NCI-H2107 (cell line): ENCODE measurements around the gene LZTR1.
"Not testable (repeated sequence)": the region's sequence is repeated elsewhere in the genome, so short reads cannot be mapped to it uniquely, and the experiment has no call there.

Experiments used
- DNase-seq: peaks from one replicate; lab custom pipeline; 2025; lab: John Stamatoyannopoulos, UW

Gene LZTR1

DNA sequence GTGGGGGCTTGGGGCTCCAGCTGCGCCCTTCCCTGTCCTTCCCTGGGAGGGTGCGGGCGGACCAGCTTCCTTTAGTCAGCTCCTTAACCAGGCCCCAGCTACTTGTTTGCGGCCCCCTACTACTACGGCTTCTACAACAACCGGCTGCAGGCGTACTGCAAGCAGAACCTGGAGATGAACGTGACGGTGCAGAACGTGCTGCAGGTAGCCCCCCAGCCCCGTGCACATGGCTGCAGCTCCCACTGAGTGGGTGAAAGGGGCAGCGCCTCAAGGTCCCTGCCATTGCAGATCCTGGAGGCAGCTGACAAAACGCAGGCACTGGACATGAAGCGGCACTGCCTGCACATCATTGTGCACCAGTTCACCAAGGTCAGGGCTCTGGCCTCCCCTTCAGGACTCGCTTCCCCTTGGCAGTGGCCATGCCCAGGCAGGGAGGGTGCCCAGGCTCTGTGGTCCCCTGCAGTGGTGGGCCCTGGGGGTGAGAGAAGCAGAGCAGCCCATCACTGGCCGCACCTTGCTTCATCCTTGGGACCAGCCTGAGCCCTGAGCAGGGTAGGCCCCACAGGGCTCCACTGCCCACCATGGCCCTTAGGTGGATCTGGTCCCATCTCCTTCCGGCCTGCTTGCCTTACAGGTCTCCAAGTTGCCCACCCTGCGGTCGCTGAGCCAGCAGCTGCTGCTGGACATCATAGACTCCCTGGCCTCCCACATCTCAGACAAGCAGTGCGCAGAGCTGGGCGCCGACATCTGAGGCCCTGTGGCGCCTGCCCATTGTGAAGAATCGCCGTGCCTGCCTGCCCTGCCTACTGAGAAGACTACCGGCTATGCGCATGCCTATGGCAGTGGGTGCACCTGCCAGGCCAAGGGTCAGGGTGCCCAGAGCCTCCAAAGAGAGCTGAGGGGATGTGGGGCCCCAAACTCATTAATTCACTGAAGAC lies 14.8 kb downstream of the LZTR1 start:
- DNase-seq = no peak

DNA sequence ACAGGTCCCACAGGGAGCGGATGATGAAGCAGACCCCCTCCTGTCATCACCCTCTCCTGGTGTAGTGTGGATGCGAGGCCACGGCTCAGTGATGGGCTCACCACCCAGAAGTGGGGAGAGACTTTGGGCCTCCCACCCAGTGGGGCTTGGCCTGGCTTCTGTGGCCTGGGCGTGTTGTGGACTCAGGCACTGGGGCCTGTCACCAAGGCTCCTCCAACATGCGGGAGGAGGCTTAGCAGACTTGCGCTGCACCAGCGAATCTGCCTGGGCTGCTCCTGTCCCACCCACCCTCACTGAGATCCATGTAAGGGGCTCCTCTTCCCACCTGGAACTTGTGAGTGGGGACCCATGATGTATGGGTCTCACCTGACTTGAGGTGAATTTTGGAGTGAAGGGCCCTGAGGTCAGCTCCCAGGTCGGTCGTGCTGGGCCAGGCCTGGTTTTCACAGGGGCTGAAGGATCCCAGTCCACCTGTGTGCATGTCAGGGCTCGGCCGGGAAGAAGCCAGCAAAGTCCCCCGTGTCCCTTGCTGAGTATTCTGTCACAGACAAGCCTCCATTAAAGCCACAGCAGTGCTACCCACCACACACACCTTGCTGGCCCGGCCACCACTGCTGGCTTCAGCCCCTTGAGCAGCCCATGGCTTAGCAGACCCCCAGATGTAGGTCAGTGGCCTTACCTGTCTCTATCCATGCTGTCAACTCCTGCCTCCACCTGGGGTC lies 15.6 kb downstream of the LZTR1 start:
- DNase-seq = no peak

DNA sequence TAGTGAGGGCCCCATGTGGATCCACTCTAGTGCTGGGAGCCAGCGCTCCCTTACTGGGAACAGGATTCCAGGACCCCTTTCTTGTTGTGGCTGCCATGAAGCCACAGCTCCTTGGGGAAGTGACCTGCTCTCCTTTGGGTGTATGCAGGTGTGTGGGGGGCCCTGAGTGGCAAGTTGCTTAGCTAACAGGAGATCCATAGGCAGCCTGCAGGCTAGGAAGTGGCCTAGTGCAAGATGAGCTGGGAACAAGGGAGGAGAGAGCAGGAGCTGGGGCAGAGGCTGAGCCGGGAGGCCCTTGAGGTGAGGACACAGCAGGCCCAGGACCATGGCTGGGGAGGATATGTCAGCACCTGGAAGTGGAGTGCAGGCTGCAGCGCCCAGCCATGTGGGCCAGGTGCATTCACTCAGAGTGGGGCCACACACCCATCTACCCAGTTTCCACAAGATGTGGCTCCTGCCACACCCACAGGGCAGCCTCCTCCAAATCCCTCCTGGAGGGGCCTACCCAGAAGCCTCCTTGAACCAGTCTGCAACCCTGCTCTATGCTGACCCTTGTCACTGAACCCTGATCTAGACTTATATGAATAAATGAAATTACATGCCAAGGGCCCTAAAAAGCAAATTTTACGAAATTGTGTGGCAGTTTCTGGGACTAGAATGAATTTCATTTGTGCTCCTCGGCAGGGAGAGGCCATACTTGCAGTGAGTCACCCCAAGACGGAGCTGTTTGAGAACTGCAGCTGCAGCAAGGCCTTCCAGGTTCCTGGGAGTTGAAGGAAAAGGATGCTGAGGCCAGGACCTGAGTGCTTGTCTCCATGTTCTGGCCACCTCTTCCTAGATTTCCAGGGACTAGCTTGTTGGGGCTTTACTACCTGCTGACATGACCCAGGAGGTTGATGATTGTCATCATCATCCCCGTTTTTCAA lies 16.6 kb downstream of the LZTR1 start:
- DNase-seq = no peak

DNA sequence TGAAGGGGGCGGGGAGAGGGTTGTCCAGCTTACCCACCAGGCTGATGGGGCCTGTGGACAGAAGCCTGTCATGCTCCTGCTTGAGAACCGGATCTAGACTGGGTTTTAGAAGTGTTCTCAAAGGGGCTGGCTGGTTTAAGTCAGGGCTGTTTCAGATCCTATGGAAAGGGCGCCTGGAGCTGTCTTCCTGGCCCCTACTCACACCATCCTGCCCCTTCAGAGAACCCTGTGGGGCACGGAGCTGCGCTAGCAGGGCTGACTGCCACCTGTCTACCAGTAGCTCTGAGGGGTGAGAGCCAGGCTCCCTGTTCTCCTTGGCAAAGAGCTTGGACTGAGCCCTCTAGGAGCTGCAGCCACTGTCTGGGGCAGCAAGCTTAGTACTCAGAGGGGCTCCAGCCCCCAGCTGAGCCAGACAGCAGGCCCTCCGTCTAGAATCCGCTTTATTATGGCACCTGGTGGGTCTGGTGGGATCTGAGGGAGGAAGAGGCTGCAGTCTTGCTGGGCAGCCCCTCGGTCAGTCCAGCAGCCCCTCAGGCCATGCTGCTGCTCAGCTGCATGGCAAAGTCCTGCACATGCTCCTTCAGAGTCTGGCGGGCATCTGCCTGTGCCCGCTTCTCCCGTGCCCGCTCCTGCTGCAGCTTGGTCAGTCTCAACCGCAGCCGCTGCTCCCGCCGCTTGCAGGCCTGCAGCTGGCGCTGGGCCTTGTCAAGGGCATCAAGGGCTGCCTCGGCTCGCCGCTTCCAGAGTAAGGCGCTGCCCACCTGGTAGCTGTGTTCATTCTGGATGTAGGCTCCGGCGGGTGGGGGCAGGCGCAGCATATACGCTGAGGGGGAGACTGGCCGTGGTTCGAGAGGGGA lies 17.5 kb downstream of the LZTR1 start:
- DNase-seq = no peak

DNA sequence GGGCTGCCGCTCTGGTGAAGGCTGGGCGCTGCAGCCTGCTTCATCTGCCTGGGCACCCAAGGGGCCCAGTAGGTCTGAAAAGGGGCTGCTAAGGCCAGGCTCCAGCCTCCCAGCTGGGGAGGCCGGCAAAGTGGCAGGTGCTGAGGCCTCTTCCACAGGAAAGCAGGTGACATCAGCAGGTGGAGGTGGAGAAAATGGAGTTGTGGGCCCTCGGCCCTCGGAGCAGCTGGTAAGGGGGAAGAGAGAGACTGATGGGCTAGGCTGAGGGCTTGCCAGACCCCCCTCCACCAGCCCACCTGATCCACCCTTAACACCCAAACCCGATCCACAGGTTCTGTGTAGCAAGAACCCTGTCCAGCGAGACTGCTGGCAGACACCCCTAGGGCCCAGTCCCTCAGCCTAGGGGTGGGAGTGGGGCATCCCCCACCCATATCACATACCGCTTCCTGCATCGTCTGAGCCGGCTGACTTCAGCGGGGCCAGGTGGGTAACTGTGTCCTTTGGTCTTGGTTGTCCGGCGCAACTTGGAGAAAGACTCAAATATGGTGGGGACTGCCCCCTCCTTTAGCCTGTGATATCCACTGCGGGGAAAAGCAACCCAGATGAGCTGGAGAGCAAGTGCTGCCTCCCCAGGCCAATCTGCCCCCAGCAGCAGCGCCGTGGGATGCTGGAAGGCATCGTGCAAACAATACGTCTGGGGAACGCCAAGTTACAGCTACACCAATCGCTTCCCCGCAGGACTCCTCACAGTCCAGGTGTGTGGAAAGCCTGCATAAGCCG lies 18.3 kb downstream of the LZTR1 start:
- DNase-seq = peak; percentile 23

DNA sequence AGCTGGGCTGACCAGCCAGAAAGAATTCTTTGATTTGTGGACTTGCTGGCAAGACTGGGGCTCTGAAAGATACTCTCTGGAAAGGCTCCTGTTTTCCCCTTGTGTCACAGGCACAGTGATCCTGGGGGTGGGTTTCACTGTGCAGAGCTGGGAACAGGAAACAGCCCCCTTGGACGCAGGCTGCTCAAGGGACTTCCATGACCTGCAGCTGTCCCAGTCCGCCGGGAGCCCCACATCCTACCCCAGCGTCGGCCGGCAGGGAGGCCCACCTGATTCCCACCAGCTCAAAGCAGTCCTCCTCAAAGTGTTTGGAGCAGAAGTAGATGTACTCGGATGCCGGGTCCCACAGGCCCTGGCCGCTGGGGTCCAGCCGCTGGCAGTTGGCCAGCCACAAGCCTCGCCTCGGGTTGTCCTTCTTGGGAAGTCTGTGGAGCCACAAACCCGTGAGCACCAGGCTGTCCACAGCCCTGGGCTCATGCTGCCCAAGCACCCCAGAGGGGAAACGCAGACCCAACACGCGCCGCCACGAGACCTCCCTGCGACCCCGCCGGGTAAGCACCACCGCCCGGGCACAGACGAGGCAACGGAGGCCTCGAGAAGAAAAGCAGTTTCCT lies 19.0 kb downstream of the LZTR1 start:
- DNase-seq = no peak

DNA sequence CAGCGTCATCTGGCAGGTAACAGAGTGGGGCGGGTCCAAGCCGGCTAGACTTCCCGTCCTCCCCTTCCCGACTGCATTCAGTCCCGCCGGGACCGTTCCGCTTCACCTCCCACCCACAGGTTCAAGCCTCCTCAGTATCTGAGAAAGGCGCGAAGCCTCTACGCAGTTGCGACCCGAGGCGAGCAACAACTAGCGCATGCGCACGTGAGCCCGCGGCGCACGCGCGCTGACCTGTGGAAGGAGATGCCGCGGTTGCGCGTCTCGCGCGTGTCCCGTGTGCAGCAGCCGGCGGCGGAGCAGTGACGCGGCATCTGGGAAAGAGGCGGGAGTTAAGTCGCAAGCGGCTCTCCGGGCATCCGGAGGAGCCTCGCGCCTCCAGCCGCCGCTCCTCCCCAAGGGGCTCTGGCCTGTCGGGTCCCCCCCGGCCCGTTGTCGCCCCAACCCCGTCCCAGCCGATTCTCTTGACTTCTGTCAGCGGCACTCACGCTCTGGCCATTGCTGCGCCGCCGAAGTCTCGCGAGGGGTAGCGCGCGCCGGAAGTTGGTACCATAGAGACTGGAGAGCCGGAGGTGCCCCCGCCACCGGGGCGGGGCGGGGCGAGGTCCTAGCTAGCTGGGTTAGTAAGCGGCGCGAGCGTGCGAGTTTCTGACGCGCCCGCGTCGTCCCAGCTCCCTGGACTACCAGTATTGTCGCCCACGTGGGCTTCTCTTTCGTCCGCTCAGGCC lies 19.7 kb downstream of the LZTR1 start, which contains the start of gene THAP7:
TSS of gene THAP7 (minus strand) at position 518 of the 725 bp plus-strand sequence. CDS start at position 311, 207 bp downstream.
- peak; percentile 71 for DNase-seq

DNA sequence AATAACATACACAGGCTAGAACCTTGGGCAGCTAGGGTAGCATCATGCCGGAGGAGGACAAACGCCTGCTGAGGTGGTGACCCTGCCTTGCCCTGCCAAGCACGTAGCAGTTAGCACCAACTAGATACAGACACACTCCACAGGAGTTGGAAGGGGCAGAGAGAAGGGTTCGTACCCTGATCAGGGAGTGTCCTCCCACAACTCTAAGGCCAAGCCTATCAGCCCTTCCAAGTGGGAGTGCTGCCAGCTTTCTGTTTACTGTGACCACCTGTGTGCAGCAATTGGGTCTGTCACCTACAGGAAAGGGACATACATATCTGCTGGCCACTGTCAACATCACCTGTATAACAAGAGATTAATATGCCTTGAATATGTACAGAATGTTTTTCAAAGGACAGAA lies 21.7 kb downstream of the LZTR1 start:
- DNase-seq = no peak

DNA sequence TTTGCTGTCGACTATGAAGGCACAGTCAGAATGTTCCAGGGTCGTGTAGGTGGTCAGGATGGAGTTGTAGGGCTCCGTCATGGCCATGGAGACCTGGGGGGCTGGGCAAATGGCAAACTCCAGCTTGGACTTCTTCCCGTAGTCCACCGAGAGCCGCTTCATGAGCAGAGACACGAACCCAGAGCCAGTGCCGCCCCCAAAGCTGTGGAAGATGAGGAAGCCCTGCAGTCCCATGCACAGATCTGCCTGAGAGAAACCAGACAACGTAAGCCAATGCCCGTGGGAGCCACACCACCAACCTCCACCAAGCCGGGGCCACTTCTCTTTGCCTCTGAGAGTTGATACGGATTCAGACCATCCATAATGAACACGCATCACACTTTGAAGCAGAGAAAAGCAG lies 27.1 kb downstream of the LZTR1 start:
- DNase-seq = not testable (repeated sequence)

DNA sequence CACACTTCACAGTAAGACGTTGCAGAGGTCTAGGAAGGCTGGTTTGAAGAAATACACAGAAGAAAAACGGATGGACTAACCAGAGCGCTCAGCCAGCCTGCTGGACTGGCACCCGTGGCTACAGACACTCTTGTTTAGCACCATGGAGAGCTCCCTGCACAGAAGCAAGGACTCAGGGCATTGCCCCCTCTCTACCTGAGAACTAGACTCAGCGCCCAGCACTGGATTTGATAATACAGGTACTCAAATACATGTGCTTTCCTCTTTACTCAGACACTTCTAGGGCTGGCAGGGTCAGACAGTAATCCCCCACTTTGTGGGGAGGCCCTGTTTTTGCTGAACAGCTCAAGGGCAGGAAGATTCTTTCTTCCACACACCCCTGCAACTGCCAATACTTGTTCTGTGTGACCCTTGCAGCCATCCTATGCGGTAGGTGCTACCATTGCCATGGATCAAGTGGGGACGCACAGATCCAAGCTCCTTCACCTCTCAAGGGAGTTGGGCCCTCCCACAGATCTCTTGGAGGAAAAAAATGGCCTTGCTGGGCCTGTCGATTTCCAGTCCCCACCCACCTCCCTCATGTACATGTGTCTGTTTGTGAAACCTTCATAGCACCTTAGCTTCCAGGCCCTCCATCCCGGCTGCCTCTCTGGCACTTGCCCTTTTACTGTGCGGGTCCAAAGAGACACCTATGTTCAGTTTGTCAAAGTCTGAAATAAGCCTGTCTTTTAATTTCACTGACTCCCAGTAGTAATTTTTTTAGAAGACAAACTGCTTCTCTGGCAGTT lies 27.7 kb downstream of the LZTR1 start:
- no peak for DNase-seq

DNA sequence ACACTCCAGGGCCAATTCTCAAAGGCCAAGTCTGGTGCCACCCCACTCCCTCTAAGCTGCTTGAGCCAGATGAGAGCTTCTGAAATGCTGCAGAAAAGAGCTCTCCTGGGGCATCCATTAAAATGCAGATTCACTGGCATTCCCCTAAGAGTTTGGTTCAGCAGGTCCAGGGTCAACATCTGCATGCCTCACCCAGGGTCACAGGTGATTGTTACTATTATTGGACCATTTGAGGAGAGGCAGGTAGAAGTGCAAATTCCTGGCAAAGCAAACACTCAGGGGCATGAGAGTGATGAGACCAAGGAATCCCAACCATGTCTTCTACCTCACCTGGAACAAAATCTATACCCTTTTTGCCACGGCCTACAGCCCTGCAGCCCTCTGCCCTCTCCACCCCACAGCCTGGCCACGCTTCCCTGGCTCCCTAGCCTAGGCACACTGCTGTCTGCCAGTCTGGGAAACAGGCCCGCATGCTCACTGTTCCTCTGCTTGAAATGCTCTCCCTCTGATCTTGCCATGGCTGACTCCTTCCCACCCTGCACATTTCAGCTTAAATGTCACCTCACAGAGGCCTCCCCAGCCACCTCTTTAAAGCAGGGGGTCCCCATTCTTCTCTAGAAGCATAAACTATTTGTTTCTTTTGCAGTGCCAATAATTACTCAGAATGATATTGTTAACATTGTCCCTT lies 28.5 kb downstream of the LZTR1 start:
- DNase-seq = no peak

DNA sequence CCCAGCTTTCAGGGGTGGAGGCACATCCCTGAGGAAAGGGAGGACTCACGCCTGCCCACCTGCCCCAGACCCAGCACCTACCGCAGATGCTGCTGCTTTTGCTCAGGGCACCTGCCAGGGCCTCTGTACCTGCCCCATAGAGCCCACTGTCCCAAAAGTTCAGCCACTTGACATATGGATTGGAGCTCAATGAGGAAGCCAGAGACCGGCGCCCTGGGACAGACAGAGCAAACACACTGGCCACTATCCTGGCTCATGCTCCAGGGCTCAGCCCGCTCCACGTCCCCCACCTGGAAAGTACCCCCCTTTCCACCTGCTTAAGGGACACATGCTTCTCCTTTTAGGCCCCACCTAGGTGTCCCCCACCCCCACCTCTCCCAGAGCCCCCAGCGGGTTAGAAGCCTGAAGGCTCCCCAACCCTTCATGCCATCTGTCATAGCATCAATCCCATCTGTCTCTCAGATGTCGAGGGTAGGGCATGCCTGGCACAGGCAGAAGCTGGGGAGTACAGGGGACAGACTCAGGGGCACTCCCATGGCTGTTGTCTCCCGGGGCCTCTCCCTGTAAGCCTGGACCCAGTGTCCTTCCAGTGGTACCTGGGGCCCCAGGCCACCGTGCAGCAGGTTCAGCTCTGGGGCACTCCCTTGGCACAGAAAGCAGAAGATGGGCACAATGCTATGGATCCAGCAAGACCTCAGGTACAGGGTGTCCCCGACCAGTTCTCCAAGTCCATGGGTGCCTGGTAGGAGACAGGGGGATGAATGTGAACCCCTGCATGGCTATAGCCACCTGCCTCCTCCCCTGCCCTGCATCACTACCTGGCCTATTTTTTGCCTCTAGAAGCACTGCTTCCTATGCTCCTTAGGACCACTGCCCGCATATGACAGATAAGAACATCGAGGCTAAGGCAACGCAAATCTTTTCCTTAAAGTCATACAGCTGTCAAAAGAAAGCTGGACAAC lies 30.6 kb downstream of the LZTR1 start:
- no peak for DNase-seq

DNA sequence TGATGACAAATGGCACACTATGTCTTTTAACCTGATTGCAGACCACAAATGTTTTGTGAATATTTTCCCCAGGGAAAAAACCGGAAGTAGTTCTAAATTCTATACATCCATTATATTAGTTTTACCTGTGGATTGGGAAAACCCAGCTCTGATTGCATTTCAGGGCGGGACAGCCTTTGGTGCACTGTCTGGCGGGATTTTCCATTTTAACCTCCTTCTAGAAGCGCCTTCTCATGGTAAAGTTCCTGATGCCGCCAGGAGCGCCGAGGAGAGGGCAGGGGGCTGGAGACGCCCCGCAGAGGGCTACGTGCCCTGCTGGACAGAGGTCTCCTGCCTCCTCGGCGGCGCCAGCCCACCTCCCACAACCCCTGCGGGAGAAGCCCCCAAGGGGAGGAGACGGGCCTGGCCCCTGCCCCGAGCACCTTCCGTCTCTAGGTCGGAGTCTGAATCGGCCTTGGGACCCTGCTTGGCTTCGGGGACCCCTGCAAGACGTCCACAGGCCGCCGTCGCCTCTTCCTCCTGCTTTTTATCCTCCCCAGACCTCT lies 31.6 kb downstream of the LZTR1 start:
- DNase-seq = no peak

DNA sequence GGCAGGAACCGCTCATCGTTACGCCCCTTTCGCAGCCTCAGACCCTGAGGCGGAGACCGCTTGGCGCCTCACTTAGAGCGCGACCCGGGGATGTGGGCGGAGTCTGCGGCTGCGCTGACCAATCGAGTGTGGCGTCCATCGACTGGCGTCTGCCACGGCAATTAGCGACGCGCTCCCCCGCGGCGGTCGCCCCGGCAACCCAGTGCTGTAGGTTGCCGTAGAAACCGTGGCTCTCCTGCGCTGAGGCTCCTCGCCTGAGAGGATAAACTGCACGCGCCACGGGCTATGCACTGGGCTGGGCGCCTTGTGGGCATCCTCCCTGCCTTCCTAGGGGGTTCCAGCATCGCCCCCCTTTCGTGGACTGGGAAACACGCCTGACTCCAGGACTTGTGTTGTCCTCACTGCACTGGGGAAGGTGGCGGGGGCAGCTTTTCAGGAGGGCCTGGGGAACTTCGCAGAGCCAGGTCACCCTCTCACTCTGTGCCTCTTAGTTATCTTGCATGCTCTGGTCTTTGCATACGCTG lies 32.2 kb downstream of the LZTR1 start:
- DNase-seq = peak; percentile 82

DNA sequence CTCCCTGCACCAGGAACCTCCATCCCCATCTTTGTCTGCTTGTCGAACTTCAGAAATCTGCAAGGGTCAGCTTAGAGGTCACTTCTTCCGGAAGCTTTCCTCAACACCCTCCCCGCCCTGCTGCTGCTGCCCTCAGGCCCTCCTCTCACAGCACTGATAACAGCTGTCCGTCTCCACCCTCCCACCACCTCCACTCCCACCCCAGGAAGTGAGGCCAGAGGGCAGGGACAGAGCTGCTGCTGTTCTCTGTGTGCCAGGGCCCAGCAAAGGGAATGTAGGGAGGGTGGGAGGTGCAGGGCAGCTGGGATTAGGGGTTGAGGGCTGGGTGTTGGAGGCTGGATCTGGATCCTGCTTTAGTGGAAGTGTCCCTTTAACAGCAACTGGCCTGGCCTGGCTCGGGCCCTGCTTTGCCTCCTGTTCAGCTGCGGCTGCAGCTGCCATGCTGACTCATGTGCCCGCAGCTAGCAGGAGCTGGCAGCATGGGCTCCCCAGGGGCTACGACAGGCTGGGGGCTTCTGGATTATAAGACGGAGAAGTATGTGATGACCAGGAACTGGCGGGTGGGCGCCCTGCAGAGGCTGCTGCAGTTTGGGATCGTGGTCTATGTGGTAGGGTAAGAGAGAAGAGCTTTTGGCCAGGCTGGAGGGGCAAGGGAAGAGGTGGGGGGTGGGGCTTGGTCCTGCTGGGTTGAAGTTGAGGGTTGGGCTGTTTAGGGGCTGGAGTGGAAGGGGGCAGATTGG lies 32.8 kb downstream of the LZTR1 start, which contains the start of gene P2RX6:
TSS of gene P2RX6 (plus strand) at position 440 of the 740 bp plus-strand sequence. CDS start at position 450, 10 bp downstream.
- DNase-seq = no peak
